Measurements from ENCODE around the gene ZAP70. TPM values are rescaled to one million over a fixed set of nuclear protein-coding genes. Genes with fewer than 3 reads are reported as not detected.
A peak's percentile ranks its signal among the peaks of the same experiment; 100 is the strongest.

ZAP70 gene
- total RNA-seq, 2 experiments from 2014 or later, result 283 TPM

GRCh38 chr2:97720746-97721145, 7.4 kb downstream of the ZAP70 start:
- H3K4me1 Mint-ChIP-seq, result peaks cover 77% of the 10 kb centered on the region

GRCh38 chr2:97722227-97722626, 8.9 kb downstream of the ZAP70 start:
- H3K27me3 Mint-ChIP-seq, result no peaks in the 10 kb centered on the region
- no peaks in the 10 kb centered on the region for H3K9me3 Mint-ChIP-seq
- no peak overlapping the region for H3K4me3 Mint-ChIP-seq
- H3K4me1 Mint-ChIP-seq, result peaks cover 78% of the 10 kb centered on the region
- no peak overlapping the region for H3K27ac Mint-ChIP-seq
- POLR2A ChIA-PET, result interaction anchor here (0.8 kb wide), 1 partner anchor 8 kb away, joined by 3 read pairs; no protein-coding TSS in a partner anchor
- DNase-seq, result no peak
- peaks cover 94% of the 10 kb centered on the region for H3K36me3 Mint-ChIP-seq (ENCODE audit: low read depth)
- CTCF ChIA-PET, result interaction anchor here (1.2 kb wide), 1 partner anchor 12 kb away, joined by 4 read pairs; no protein-coding TSS in a partner anchor

More at GRCh38 chr2:97720746-97721145, 7.4 kb downstream of the ZAP70 start:
- peak overlapping the region; percentile 98 for H3K27ac Mint-ChIP-seq
- no peaks in the 10 kb centered on the region for H3K9me3 Mint-ChIP-seq
- H3K36me3 Mint-ChIP-seq (ENCODE audit: low read depth), result peaks cover 91% of the 10 kb centered on the region
- no peak overlapping the region for H3K4me3 Mint-ChIP-seq
- ChIA-PET POLR2A (interaction anchor here (0.6 to 0.7 kb wide), 2 partner anchors 422 to 1009 kb away, joined by 3 read pairs; no protein-coding TSS in a partner anchor), CTCF (interaction anchor here (0.7 to 1.6 kb wide), 2 partner anchors 20 to 756 kb away, joined by 3 to 5 read pairs; no protein-coding TSS in a partner anchor)
- DNase-seq, result no peak
- no peaks in the 10 kb centered on the region for H3K27me3 Mint-ChIP-seq

DNA sequence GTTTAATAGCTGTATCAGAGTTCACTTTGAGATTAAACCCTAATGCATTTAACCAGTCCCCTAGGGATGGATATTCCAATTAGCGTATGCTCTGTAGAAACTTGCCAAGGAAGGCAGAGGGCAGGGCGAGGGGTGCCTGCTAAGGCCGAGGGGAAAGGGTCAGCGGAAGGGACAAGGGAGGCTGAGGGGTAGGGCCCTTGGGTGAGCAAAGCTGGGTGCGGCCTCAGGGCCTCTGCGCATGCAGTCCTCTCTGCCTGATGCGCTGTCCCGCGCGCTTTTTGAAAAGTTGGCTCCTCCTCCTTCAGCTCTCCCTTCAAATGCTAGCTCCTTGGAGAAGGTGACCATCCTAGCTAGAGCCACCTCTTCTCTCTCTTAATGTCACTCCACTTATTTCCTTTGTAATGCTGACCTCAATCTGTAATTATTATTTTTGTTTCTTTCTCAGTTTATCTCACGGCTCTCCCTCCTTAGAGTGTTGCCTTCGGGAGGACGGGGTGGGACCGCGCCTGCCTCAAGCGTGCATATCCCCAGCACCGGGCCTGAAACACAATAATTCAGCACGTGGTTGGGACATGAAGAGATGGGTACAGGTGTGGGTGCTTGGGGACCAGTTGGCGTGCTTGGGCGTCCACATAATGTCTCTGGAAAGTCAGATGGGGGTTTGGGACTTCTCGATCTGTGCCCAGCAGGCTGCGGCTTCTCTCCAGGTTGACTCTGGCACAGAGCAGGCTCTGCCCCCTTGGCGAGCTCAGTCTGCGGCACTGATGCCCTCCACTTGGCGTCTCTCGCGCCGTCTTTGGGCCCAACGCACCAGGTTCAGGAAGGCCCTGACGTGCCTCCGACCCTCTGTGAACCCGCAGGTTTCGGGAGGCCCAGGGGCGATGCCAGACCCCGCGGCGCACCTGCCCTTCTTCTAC, 10.0 kb downstream of the ZAP70 start:
- no peaks in the 10 kb centered on the region for H3K9me3 Mint-ChIP-seq
- H3K36me3 Mint-ChIP-seq (ENCODE audit: low read depth), result peaks cover 95% of the 10 kb centered on the region
- H3K4me1 Mint-ChIP-seq, result peaks cover 78% of the 10 kb centered on the region
- ChIA-PET POLR2A (interaction anchor here (0.8 to 1.7 kb wide), 2 partner anchors 9 to 16 kb away, joined by 3 read pairs; no protein-coding TSS in a partner anchor), CTCF (interaction anchor here (0.6 kb wide), 2 partner anchors 17 to 24 kb away, joined by 3 read pairs; no protein-coding TSS in a partner anchor)
- no peak for DNase-seq
- H3K4me3 Mint-ChIP-seq, result no peak overlapping the region
- peak overlapping the region; percentile 7 for H3K27ac Mint-ChIP-seq
- no peaks in the 10 kb centered on the region for H3K27me3 Mint-ChIP-seq

DNA sequence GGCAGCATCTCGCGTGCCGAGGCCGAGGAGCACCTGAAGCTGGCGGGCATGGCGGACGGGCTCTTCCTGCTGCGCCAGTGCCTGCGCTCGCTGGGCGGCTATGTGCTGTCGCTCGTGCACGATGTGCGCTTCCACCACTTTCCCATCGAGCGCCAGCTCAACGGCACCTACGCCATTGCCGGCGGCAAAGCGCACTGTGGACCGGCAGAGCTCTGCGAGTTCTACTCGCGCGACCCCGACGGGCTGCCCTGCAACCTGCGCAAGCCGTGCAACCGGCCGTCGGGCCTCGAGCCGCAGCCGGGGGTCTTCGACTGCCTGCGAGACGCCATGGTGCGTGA, 10.7 kb downstream of the ZAP70 start:
- peaks cover 75% of the 10 kb centered on the region for H3K4me1 Mint-ChIP-seq
- peaks cover 3% of the 10 kb centered on the region for H3K9me3 Mint-ChIP-seq
- no peak for DNase-seq
- ChIA-PET POLR2A (interaction anchor here (1.7 kb wide), 1 partner anchor 15 kb away, joined by 3 read pairs; no protein-coding TSS in a partner anchor), CTCF (interaction anchor here (0.6 kb wide), 1 partner anchor 16 kb away, joined by 3 read pairs; no protein-coding TSS in a partner anchor)
- H3K36me3 Mint-ChIP-seq (ENCODE audit: low read depth), result peaks cover 95% of the 10 kb centered on the region
- no peak overlapping the region for H3K4me3 Mint-ChIP-seq
- no peak overlapping the region for H3K27ac Mint-ChIP-seq
- H3K27me3 Mint-ChIP-seq, result no peaks in the 10 kb centered on the region

GRCh38 chr2:97724501-97724900, 11.1 kb downstream of the ZAP70 start:
- H3K27ac Mint-ChIP-seq, result no peak overlapping the region
- DNase-seq, result no peak
- H3K9me3 Mint-ChIP-seq, result peaks cover 3% of the 10 kb centered on the region
- no peaks in the 10 kb centered on the region for H3K27me3 Mint-ChIP-seq
- H3K36me3 Mint-ChIP-seq (ENCODE audit: low read depth), result peaks cover 95% of the 10 kb centered on the region
- no peak overlapping the region for H3K4me3 Mint-ChIP-seq
- H3K4me1 Mint-ChIP-seq, result peaks cover 70% of the 10 kb centered on the region
- ChIA-PET POLR2A (interaction anchor here (1.7 to 4.7 kb wide), 2 partner anchors 11 to 15 kb away, joined by 3 to 27 read pairs; partner anchors contain the start of gene ZAP70), CTCF (interaction anchor here (2.3 kb wide), 1 partner anchor 25 kb away, joined by 9 read pairs; no protein-coding TSS in a partner anchor)

DNA sequence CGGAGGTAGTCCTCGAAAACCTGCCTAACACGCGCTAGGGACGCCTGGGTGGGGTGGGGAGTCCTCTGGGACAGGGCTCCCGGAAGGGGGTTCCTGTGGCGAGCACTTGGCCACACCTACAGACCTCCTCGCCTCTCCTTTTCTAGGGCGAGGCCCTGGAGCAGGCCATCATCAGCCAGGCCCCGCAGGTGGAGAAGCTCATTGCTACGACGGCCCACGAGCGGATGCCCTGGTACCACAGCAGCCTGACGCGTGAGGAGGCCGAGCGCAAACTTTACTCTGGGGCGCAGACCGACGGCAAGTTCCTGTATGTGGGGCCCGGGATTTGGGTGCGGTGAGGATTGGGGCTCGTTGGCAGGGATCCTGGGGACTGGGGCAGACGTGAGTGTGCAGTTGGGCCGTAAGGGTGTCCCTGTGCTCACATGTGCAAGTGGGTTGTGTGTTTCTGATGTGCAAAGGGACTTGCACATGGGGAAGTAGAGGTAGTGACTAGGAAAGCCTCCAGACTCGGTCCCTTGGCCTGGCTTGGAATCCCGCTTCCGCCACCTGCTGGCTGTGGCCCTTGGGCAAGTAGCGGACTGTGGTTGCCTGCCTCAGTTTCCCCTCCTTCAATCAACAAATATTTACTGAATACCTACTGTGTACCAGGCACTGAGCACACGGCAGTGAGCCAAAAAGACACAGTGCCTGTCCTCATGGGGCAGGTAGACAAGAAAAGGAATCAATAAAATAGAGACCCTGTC, 11.7 kb downstream of the ZAP70 start:
- H3K27ac Mint-ChIP-seq, result no peak overlapping the region
- peaks cover 65% of the 10 kb centered on the region for H3K4me1 Mint-ChIP-seq
- H3K4me3 Mint-ChIP-seq, result no peak overlapping the region
- H3K36me3 Mint-ChIP-seq (ENCODE audit: low read depth), result peaks cover 95% of the 10 kb centered on the region
- no peaks in the 10 kb centered on the region for H3K27me3 Mint-ChIP-seq
- POLR2A ChIA-PET, result interaction anchor here (1.8 to 4.7 kb wide), 3 partner anchors 7 to 79 kb away, joined by 5 to 27 read pairs (median 20); partner anchors contain the start of genes COX5B and ZAP70
- peaks cover 3% of the 10 kb centered on the region for H3K9me3 Mint-ChIP-seq
- CTCF ChIA-PET, result interaction anchor here (0.8 to 2.3 kb wide), 2 partner anchors 15 to 26 kb away, joined by 4 to 9 read pairs; no protein-coding TSS in a partner anchor
- DNase-seq, result no peak

DNA sequence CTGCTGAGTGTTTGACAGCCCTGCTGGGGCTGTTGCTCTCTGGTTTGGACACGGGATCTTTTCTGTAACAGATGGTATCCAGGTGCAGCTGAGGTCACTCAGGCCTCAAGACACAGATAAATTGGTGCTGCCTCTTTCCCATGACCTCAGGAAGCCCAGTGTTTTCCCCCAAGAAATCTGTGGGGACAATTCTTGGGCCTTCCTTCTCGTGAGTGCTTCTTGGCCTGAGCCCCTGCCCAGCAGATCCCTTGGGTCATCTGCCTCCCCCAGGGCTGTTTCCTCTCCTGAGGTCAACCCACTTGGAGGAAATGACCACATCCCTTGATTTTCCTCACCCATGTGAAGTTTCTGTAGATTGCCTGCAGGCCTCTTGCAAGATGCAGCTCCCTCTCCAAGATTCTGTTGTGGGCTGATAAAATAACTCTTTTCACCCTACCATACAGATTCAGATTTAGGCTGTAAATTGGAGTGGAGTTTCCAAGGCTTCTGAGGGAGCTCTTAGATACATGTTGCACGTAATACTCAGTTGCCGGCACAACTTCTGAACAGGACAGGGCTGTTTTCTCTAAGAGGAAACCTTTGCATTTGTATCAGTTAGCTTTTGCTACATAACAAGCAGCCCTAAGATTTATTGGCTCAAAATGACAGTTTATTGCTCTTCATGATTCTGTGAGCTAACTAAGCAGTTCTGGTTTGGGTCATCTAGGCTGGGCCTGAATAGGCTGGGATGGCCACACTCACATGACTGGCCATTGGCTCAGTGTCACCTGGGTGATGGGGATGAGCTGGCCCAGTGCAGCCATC, 13.1 kb downstream of the ZAP70 start:
- no peak for DNase-seq
- no peaks in the 10 kb centered on the region for H3K27me3 Mint-ChIP-seq
- H3K27ac Mint-ChIP-seq, result peak overlapping the region; percentile 26
- H3K36me3 Mint-ChIP-seq (ENCODE audit: low read depth), result peaks cover 92% of the 10 kb centered on the region
- CTCF ChIA-PET, result interaction anchor here (0.8 to 2.3 kb wide), 4 partner anchors 13 to 27 kb away, joined by 3 to 9 read pairs (median 4); no protein-coding TSS in a partner anchor
- POLR2A ChIA-PET, result interaction anchor here (0.6 to 4.7 kb wide), 7 partner anchors 9 to 80 kb away, joined by 3 to 27 read pairs (median 4); partner anchors contain the start of genes COX5B and ZAP70
- peaks cover 7% of the 10 kb centered on the region for H3K9me3 Mint-ChIP-seq
- H3K4me1 Mint-ChIP-seq, result peaks cover 60% of the 10 kb centered on the region
- H3K4me3 Mint-ChIP-seq, result no peak overlapping the region

GRCh38 chr2:97727296-97727695, 13.9 kb downstream of the ZAP70 start:
- no peak overlapping the region for H3K4me3 Mint-ChIP-seq
- no peak for DNase-seq
- POLR2A ChIA-PET, result interaction anchor here (1.2 to 4.7 kb wide), 5 partner anchors 9 to 17 kb away, joined by 3 to 27 read pairs (median 4); partner anchors contain the start of gene ZAP70
- peaks cover 7% of the 10 kb centered on the region for H3K9me3 Mint-ChIP-seq
- no peaks in the 10 kb centered on the region for H3K27me3 Mint-ChIP-seq
- CTCF ChIA-PET, result interaction anchor here (0.8 to 1.0 kb wide), 3 partner anchors 13 to 17 kb away, joined by 3 read pairs; no protein-coding TSS in a partner anchor
- H3K27ac Mint-ChIP-seq, result peak overlapping the region; percentile 58
- H3K36me3 Mint-ChIP-seq (ENCODE audit: low read depth), result peaks cover 93% of the 10 kb centered on the region
- peaks cover 61% of the 10 kb centered on the region for H3K4me1 Mint-ChIP-seq

GRCh38 chr2:97728091-97728731, 14.8 kb downstream of the ZAP70 start:
- H3K27me3 Mint-ChIP-seq, result no peaks in the 10 kb centered on the region
- no peak for DNase-seq
- CTCF ChIA-PET, result interaction anchor here (0.5 to 1.0 kb wide), 5 partner anchors 10 to 118 kb away, joined by 3 to 4 read pairs (median 3); no protein-coding TSS in a partner anchor
- H3K27ac Mint-ChIP-seq, result peak overlapping the region; percentile 58
- no peak overlapping the region for H3K4me3 Mint-ChIP-seq
- H3K9me3 Mint-ChIP-seq, result peaks cover 7% of the 10 kb centered on the region
- POLR2A ChIA-PET, result interaction anchor here (1.4 to 4.7 kb wide), 4 partner anchors 10 to 16 kb away, joined by 3 to 27 read pairs (median 12); partner anchors contain the start of gene ZAP70
- H3K4me1 Mint-ChIP-seq, result peaks cover 54% of the 10 kb centered on the region
- H3K36me3 Mint-ChIP-seq (ENCODE audit: low read depth), result peaks cover 90% of the 10 kb centered on the region

DNA sequence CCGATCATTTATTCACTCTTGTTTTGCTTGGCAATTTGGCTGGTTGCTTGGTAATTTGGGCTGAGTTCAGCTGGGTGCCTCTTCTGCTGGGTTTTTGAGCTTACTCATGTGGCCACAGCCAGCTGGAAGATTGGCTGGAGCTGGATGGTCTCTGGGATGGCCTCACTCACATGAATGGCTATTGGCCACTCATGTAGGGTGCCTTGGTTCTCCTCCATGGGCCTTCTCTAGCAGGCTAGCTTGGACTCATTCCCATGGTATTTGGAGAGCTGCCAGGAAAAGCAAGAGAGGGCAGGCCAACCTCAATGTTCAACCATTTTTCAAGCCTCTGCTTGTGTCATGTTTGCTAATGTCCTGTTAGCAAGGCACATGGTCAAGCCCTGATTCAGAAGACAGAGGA, 16.9 kb downstream of the ZAP70 start:
- no peak for DNase-seq
- Mint-ChIP-seq H3K4me1 (peaks cover 45% of the 10 kb centered on the region), H3K4me3 (no peak overlapping the region), H3K27ac (no peak overlapping the region), H3K9me3 (peaks cover 7% of the 10 kb centered on the region), H3K36me3 (ENCODE audit: low read depth) (peaks cover 84% of the 10 kb centered on the region), H3K27me3 (no peaks in the 10 kb centered on the region)
- POLR2A ChIA-PET, result interaction anchor here (1.3 to 2.7 kb wide), 4 partner anchors 10 to 16 kb away, joined by 6 to 9 read pairs (median 8); partner anchors contain the start of gene ZAP70
- CTCF ChIA-PET, result interaction anchor here (0.9 to 3.1 kb wide), 6 partner anchors 10 to 30 kb away, joined by 3 to 15 read pairs (median 4); no protein-coding TSS in a partner anchor
